Measurements from ENCODE around the gene OBSCN. TPM values are rescaled to one million over a fixed set of nuclear protein-coding genes. Genes with fewer than 3 reads are reported as not detected.

OBSCN gene
- total RNA-seq, 1 donor from 2014 or later = 10.2 TPM

DNA sequence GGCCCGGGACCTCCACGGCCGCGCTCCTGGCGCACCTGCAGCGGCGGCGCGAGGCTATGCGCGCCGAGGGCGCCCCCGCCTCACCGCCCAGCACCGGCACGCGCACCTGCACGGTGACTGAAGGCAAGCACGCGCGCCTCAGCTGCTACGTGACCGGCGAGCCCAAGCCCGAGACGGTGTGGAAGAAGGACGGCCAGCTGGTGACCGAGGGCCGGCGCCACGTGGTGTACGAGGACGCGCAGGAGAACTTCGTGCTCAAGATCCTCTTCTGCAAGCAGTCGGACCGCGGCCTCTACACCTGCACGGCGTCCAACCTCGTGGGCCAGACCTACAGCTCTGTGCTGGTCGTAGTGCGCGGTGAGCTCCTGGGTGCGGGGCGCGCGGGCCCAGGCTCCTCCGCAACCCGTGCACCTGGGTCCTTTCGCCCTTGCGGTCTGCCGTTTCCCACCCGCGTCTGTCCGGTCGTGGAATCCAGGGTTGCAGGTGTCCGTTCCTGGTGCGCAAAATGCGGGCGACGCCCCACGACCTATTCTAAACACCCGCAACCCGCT lies 4.6 kb downstream of the OBSCN start:
- Mint-ChIP-seq H3K4me1 (ENCODE audit: low read depth) (no peaks in the 10 kb centered on the region), H3K36me3 (ENCODE audit: low read depth) (no peaks in the 10 kb centered on the region), H3K4me3 (ENCODE audit: unreplicated experiment) (peak overlapping the region; percentile 16), H3K27me3 (ENCODE audit: low read depth) (no peaks in the 10 kb centered on the region), H3K27ac (ENCODE audit: unreplicated experiment) (no peak overlapping the region), H3K9me3 (ENCODE audit: low read depth) (no peaks in the 10 kb centered on the region)
- no peak for DNase-seq (ENCODE audit: low spot score)
- TF ChIP-seq, protein P1, sequence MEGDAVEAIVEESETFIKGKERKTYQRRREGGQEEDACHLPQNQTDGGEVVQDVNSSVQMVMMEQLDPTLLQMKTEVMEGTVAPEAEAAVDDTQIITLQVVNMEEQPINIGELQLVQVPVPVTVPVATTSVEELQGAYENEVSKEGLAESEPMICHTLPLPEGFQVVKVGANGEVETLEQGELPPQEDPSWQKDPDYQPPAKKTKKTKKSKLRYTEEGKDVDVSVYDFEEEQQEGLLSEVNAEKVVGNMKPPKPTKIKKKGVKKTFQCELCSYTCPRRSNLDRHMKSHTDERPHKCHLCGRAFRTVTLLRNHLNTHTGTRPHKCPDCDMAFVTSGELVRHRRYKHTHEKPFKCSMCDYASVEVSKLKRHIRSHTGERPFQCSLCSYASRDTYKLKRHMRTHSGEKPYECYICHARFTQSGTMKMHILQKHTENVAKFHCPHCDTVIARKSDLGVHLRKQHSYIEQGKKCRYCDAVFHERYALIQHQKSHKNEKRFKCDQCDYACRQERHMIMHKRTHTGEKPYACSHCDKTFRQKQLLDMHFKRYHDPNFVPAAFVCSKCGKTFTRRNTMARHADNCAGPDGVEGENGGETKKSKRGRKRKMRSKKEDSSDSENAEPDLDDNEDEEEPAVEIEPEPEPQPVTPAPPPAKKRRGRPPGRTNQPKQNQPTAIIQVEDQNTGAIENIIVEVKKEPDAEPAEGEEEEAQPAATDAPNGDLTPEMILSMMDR (IDR thresholded peaks at IDR 0.05) = no peak

DNA sequence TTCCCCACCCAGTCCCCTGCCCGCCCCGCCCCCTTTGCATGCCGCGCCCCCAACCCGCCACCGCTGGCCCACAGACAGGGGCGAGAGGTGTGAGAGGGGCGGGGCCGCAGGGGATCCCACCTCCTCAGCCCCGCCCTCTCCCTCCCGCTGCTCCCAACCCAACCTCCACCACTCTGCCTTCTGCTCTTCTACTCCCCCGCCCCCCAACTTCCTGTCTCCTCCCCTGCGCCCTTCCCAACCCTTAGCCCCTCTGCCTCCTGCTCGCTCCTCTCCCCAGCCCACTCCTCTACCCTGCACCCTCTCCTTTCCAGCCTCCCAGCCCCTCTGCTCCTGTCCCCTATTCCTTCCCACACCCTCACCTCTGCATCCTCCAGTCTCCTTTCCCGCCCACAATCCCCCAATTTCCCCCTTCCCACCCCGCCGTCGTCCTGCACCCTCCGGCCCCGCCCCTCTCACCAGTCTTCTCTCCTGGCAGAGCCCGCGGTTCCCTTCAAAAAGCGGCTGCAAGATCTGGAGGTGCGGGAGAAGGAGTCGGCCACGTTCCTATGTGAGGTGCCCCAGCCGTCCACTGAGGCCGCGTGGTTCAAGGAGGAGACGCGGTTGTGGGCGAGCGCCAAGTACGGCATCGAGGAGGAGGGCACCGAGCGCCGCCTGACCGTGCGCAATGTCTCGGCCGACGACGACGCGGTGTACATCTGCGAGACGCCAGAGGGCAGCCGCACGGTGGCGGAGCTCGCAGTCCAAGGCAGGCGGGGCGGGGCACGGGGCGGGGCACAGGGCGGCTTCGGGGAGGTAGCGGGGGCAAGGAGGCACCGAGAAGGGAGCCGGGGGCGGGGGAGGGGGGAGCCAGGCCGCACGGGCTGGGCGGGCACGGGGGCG lies 5.4 kb downstream of the OBSCN start:
- H3K36me3 Mint-ChIP-seq (ENCODE audit: low read depth) = no peaks in the 10 kb centered on the region
- H3K27ac Mint-ChIP-seq (ENCODE audit: unreplicated experiment) = peak overlapping the region; percentile 61
- TF ChIP-seq, protein P1 (IDR thresholded peaks at IDR 0.05) = peak; percentile 76

DNA sequence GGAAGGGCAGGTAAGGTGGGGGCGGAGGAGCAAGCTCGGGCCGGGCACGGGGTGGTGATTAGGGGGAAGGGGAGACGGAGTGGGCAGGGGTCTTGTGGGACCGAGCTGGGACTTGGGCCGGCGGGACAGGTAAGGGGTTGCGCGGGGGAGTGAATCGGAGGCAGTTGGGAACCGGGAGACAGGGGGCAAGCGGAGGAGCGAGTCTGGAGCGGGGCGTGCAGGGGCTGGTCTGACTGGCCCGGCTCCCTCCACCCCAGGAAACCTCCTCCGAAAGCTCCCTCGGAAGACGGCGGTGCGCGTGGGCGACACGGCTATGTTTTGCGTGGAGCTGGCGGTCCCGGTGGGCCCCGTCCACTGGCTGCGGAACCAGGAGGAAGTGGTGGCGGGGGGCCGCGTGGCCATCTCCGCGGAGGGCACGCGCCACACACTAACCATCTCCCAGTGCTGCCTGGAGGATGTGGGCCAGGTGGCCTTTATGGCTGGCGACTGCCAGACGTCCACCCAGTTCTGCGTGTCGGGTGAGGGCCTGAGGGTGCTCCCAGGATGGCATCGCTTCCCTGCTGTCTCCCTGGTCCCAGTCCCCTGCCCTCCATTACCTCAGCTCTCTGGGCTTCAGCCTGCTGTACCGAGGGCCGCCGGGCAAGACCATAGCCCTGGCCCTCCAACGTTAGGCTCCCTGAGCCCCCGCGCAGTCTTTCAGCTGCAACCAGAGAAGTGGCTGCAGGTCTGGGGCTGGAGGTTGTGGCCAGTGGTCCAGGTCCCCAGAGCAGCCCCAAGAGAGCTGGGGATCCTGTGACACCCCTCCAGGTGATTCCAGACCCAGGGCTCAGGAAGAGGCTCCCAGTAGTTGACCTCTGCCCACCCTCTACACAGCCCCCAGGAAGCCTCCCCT lies 6.3 kb downstream of the OBSCN start:
- no peaks in the 10 kb centered on the region for H3K27me3 Mint-ChIP-seq (ENCODE audit: low read depth)
- no peaks in the 10 kb centered on the region for H3K4me1 Mint-ChIP-seq (ENCODE audit: low read depth)
- peaks cover 3% of the 10 kb centered on the region for H3K36me3 Mint-ChIP-seq (ENCODE audit: low read depth)
- H3K27ac Mint-ChIP-seq (ENCODE audit: unreplicated experiment) = no peak overlapping the region
- TF ChIP-seq, protein P1 (IDR thresholded peaks at IDR 0.05) = no peak
- H3K4me3 Mint-ChIP-seq (ENCODE audit: unreplicated experiment) = peak overlapping the region; percentile 65
- H3K9me3 Mint-ChIP-seq (ENCODE audit: low read depth) = no peaks in the 10 kb centered on the region
- DNase-seq (ENCODE audit: low spot score) = no peak

More for the DNA sequence above, 5.4 kb downstream of the OBSCN start:
- Mint-ChIP-seq H3K27me3 (ENCODE audit: low read depth) (no peaks in the 10 kb centered on the region), H3K4me1 (ENCODE audit: low read depth) (no peaks in the 10 kb centered on the region), H3K4me3 (ENCODE audit: unreplicated experiment) (peak overlapping the region; percentile 81), H3K9me3 (ENCODE audit: low read depth) (no peaks in the 10 kb centered on the region)
- no peak for DNase-seq (ENCODE audit: low spot score)

DNA sequence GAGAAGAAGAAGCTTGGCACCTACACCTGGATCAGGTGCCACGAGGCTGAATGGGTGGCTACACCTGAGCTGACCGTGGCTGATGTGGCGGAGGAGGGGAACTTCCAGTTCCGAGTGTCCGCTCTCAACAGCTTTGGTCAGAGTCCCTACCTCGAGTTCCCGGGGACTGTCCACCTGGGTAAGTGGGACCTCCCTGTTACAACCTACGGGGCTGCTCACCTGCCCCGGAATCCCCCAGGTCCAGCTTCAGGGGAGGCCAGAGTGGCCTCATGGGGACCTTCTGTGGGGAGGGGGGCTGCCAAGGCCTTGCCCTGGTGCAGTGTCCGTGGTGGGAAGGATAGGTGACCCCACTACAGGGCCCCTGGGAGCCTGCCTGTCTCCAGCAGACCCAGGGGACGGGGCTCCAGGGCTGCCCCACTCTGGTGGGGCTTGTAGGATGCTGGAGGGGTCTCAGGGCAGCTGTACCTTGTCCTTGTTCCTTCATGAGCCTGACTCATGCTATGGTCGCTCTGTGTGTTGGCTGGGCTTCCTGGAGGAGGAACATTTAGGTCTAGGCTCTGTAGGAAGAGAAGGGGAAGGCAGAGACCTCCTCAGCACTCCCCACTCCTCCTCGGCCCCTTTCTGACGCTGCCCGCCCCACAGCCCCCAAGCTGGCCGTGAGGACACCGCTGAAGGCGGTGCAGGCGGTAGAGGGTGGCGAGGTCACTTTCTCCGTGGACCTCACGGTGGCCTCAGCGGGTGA lies 7.2 kb downstream of the OBSCN start:
- H3K9me3 Mint-ChIP-seq (ENCODE audit: low read depth) = no peaks in the 10 kb centered on the region
- TF ChIP-seq, protein P1 (IDR thresholded peaks at IDR 0.05) = no peak
- peaks cover 3% of the 10 kb centered on the region for H3K36me3 Mint-ChIP-seq (ENCODE audit: low read depth)

More for the DNA sequence above, 7.2 kb downstream of the OBSCN start:
- Mint-ChIP-seq H3K27ac (ENCODE audit: unreplicated experiment) (no peak overlapping the region), H3K4me3 (ENCODE audit: unreplicated experiment) (peak overlapping the region; percentile 6), H3K4me1 (ENCODE audit: low read depth) (no peaks in the 10 kb centered on the region), H3K27me3 (ENCODE audit: low read depth) (no peaks in the 10 kb centered on the region)
- DNase-seq (ENCODE audit: low spot score) = no peak
